Right ventricle myocardium superior (tissue), 1 donor: Measurements from ENCODE around the gene UBE2C. TPM values are rescaled to one million over a fixed set of nuclear protein-coding genes. Genes with fewer than 3 reads are reported as not detected.
"Not testable (repeated sequence)": the region's sequence is repeated elsewhere in the genome, so short reads cannot be mapped to it uniquely, and the experiment has no call there.

ENCODE experiments used
- ATAC-seq: fragments of 200-7000 bp; cut with Tn5 transposase; one replicate; pipeline ENCODE4 v1.9.1; 2020; ENCODE audit warnings: mild to moderate bottlenecking; ENCODE audit not compliant: poor library complexity
- DNase-seq: peaks from one replicate; pipeline ENCODE4 v3.0.0-alpha.2; 2020
- intact Hi-C: fragments of 100-400 bp; cut with DNase I; formaldehyde crosslinking; loops from one replicate; pipeline ENCODE4 v1.11.2; 2022
- total RNA-seq: library from RNA; stranded (reverse); fragmentation: NEBNext Ultra II Directional; extraction: Animal tissue kit (Norgen Biotek cat#: 25700); gene quantifications from one replicate; pipeline ENCODE4 v1.2.1, GENCODE V29; 2021
- donor health status: DM: no; HTN: yes; CAD: no; lungs with severe emphysema.

The UBE2C gene
- total RNA-seq, 1 donor from 2014 or later = 1.1 TPM

GRCh38 chr20:45792317-45793118, 19.9 kb upstream of the UBE2C start:
- intact Hi-C loops = no loop called here
- DNase-seq = peak; percentile 46
- ATAC-seq = peak; percentile 32

GRCh38 chr20:45796337-45797065, 15.9 kb upstream of the UBE2C start:
- intact Hi-C loops = no loop called here
- ATAC-seq (no peak), DNase-seq (no peak)

GRCh38 chr20:45797510-45797909, 14.9 kb upstream of the UBE2C start:
- DNase-seq, intact Hi-C loops, ATAC-seq: not testable (repeated sequence)

DNA sequence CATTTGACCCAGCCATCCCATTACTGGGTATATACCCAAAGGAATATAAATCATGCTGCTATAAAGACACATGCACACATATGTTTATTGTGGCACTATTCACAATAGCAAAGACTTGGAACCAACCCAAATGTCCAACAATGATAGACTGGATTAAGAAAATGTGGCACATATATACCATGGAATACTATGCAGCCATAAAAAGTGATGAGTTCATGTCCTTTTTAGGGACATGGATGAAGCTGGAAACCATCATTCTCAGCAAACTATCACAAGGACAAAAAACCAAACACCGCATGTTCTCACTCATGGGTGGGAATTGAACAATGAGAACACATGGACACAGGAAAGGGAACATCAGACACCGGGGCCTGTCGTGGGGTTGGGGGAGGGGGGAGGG, 14.5 kb upstream of the UBE2C start:
- intact Hi-C loops = not testable (repeated sequence)

DNA sequence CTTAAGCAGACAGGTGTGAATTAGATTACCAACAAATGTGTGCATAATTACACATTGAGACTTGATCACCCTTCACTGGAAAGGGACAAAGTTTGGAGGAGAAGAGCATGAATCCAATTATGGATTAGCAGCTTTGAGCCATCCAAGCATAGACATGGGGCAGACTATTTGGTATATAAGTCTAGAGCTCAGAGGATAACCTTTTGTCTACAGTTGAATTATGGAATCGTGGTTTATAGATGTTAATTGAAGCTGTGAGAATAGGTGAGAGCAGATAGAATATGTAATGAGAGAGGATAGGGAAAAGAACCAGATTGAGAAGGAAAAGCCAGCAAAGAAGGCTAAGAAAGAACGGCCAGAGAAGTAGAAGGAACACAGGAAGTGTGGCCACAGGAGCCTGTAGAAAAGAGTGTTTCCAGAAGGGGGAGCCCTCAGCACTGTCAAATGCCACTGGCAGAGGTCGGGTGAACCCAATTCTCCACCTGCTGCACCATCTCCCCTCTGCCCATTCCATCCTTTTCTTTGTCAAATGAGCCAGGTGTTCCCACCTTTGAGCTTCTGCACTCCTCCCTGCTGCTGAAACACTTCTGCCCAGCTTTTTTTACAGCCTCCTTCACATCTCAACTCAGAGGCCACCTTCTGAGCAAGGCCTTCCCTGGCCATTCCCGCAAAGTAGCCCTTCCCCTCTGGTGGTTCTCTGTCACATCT, 13.4 kb upstream of the UBE2C start:
- peak; percentile 55 for DNase-seq
- ATAC-seq = peak; percentile 82
- intact Hi-C loops = no loop called here

More for the DNA sequence above, 14.5 kb upstream of the UBE2C start:
- not testable (repeated sequence) for DNase-seq, ATAC-seq

GRCh38 chr20:45801851-45802250, 10.6 kb upstream of the UBE2C start:
- DNase-seq (no peak), ATAC-seq (no peak)
- intact Hi-C loops = no loop called here

DNA sequence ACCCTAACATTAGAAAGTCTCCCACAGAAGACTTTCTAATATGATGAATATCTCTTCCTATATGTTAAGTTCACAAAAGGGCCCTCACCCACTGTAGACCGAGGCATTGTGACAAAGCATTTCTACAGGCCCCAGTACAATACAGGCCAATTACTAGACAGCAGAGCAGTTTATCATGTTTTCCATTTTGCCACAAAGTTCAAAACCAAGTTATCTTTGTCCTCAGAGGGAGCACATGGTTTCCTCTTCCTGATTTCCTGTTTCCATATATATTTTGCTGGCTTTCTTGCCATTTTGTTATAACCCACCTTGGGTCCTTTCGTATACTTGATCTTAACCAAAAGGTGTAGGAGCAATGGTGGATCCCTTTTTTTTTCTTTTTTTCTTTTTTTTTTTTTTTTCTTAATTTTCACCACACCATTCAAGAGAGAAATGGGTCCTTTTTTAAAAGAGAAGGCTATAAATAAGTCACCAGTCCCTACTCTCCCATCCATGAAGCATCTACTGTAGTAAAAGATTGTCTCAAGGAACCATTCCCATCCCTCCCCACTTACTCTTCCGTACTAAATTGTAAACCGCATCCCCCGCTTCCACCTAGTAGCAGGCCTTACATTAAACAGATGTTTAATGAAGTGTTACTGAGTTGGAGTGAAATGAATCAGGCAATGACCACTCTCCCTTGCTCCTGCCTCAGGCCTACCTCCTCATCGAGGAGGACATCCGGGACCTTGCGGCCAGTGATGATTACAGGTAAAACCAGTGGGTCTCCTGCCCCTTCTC, 2.1 kb upstream of the UBE2C start:
- ATAC-seq (no peak), DNase-seq (no peak)
- intact Hi-C loops = loop anchor here (5.0 kb wide), 1 partner anchor 127 kb away; no protein-coding TSS in a partner anchor

- ATAC-seq = no peak
Observed at GRCh38 chr20:45813006-45813340, 529 bp downstream of the UBE2C start.

DNA sequence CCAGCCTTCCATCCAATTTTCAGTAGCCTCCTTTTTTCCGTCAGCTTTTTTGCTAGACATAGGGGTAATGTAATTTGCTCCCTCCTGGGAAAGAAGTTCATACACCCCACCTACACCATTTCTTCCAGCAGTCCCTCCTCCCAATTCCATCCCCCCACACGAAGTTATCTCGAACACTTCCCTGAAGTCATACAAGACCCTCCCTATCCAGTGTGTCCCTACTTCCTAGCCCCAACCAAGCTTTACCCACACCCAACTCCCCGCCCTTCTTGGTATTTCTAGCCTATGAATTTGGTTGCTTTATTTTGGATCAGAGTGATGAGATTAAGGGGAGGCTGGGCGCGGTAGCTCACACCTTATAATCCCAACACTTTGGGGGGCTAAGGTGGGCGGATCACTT, 1.0 kb downstream of the UBE2C start:
- DNase-seq (no peak), ATAC-seq (no peak)
- intact Hi-C loops = loop anchor here (5.0 kb wide), 1 partner anchor 124 kb away; no protein-coding TSS in a partner anchor

More at GRCh38 chr20:45813006-45813340, 529 bp downstream of the UBE2C start:
- no peak for DNase-seq
- intact Hi-C loops = loop anchor here (5.0 kb wide), 1 partner anchor 124 kb away; no protein-coding TSS in a partner anchor

DNA sequence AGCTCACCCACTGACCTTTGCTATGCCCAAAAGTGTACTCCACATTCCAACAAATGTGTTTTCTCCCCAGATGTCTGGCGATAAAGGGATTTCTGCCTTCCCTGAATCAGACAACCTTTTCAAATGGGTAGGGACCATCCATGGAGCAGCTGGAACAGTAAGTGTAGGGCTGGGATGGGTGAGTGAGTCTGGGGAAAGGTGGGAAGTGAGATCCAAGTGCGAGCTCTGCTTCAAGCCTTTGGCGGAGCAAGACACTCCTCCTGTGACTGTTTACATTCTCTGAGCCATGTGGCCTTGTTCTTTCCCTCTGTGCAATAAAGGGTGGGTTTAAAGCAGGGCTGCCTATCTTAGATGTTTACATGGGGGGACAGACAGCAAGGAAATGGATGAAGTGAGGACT, 1.9 kb downstream of the UBE2C start:
- DNase-seq (no peak), ATAC-seq (no peak)
- intact Hi-C loops = loop anchor here (5.0 kb wide), 1 partner anchor 123 kb away; no protein-coding TSS in a partner anchor

DNA sequence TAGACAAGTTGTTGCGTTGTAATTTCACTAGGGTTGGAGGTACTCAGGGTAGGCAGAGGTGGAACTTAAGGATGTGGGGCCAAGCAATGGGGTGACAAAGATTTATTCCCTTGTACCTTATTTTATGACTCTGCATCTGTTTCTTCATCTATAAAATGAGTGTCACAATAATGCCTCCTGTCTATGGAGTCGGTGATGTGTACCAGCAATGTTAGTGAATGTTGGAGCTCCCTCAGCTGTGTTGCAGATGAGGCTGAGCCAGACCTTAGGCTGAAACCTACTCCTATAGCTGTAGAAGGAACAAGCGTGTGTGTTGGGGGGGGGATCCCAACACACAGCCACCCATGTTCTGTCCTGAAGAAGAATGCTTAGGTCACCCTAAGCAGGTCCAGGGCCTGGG, 4.5 kb downstream of the UBE2C start:
- intact Hi-C loops = no loop called here
- ATAC-seq = no peak

DNA sequence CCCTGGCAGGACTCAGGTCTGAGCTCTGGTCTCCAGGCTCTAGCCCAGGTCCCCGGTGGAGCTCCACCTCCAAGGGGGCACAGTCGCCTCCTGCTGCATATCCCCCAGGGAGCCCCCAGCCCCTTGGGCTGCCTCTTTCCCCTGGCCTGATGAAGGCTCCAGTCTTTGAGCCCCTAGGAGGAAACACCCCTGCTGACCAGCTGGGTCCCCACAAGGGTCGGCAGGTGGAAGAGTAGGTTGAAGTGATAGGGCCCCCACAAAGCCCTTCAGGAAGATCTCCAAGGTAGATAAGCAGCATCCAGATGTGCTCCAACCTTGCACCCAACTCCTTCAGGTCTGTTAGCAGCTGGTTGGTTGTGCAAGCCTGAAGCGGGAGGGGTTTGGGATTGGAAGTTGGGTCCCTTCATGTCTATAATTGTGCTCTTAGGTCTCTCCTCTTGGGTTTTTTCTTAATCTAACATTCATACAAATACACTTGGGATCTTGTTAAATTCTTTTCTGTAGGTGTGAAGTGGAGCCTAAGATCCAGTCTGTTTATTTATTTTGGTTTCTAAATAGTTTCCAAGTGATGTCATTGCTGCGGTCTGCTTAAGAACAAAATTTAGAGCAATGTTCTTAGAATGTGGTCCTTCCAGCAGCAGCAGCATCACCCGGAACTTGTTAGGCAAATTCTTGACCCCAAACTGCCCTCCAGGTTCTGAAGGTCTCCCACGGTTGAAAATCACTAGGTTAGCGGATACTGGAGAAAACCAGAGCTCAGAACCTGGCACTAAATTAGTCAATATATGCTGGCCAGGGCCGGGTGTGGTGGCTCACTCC, 5.1 kb downstream of the UBE2C start:
- no peak for DNase-seq
- intact Hi-C loops = no loop called here
- no peak for ATAC-seq

More for the DNA sequence above, 4.5 kb downstream of the UBE2C start:
- DNase-seq = no peak

GRCh38 chr20:45818239-45818638, 5.8 kb downstream of the UBE2C start:
- no peak for ATAC-seq
- intact Hi-C loops = no loop called here

GRCh38 chr20:45819466-45819865, 7.0 kb downstream of the UBE2C start:
- ATAC-seq = no peak

More at GRCh38 chr20:45818239-45818638, 5.8 kb downstream of the UBE2C start:
- no peak for DNase-seq

GRCh38 chr20:45821947-45822346, 9.5 kb downstream of the UBE2C start:
- DNase-seq (no peak), ATAC-seq (no peak)
- intact Hi-C loops = no loop called here

More at GRCh38 chr20:45819466-45819865, 7.0 kb downstream of the UBE2C start:
- intact Hi-C loops = no loop called here
- no peak for DNase-seq

DNA sequence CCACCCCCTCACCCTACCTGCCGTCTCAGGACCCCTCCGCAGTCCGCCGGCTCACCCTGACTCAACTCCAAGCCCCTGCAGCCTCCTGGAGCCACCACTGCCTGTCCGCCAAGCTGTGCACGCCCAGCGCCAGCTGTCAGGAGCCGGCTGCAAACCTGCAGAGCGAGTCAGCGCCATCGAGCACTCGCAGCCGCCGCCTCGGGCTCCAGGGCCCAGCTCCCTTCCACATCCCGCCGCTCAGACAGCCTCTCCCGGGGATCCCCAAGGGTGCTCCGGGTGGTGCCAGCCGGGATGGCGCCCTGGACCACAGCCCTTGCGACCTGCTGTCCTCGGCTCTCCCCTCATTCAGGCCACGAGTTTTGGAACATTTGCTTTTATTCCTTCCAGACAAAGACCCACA, 10.4 kb downstream of the UBE2C start:
- intact Hi-C loops = no loop called here
- ATAC-seq = peak; percentile 31
- DNase-seq = no peak

- peak; percentile 82 for ATAC-seq
- DNase-seq = peak; percentile 66
- intact Hi-C loops = no loop called here
Observed at GRCh38 chr20:45823949-45824835, 11.7 kb downstream of the UBE2C start.
